Kidney capillary endothelial cell (primary cell): ENCODE results near the gene LRBA.

ENCODE experiments used
- DNase-seq: peaks from one replicate; pipeline ENCODE4 v3.0.0-alpha.2; 2018; ENCODE audit warnings: low spot score

The LRBA gene

DNA sequence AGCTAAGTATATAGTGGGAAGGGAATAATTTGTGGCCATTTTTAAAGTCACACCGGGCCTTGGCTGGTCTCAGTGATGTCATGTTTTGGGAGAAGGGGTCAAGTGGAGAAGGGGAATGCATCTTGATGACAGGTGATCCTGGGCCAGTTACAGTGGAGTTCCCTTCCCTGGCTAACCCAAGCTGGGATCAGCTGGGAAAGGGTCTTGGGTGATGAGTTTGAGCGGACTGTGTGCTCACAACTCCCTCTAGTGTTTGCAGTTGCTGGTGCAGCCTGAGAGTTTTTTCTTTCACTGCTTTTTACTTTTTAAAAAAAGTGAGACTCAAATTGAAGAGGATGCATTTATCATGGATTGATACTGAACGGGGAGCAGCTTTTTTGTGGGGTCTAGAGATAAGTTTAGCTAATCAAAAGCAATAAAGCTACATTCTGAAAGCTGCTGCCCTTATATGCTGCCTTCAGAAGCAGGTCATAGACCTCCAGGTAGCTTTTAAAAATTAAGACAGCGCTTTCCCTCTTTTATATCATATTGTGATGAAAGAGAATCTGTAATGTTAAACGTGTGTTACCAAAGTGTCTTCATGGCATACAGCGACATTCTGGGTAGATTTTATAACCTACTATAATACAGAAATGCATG lies 772.1 kb downstream of the LRBA start:
- DNase-seq, result peak; percentile 45

DNA sequence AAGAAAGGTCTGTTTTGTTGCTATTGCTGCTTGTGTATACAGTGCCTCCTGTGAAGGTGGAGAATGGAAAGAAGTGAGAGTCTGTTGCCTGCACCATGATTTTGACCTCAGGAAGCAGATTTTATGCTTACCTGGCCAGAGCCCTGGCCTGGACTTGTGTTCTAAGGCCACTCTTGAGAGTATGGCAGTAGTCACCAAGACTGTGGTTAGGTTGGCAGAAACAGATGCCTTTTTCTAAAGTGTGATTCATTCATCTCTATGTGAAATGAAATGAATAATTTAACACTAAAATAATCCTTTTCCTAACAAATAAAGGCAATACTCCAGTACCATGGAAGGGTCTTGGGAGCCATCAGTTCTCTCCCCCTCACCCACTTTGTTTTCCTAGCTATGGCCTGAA lies 775.1 kb downstream of the LRBA start:
- no peak for DNase-seq

DNA sequence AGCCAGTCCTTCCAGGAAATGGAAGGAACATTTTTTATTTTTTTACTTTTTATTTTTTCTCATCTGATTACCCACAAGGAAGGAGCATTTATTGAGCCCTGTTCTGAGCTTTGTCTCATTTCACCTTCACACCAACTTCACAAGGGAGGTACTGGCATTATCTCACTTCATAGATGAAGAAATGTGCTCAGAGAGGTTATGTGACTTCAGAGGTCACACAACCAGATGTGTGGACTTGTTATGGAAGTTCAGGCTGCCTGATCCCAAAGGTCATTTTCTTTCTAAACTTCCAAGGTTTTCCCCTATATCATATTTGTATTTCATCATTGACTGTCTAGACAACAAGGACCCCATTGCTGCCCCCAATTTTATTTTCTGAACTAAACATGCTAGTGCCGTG lies 776.5 kb downstream of the LRBA start:
- DNase-seq, result no peak

DNA sequence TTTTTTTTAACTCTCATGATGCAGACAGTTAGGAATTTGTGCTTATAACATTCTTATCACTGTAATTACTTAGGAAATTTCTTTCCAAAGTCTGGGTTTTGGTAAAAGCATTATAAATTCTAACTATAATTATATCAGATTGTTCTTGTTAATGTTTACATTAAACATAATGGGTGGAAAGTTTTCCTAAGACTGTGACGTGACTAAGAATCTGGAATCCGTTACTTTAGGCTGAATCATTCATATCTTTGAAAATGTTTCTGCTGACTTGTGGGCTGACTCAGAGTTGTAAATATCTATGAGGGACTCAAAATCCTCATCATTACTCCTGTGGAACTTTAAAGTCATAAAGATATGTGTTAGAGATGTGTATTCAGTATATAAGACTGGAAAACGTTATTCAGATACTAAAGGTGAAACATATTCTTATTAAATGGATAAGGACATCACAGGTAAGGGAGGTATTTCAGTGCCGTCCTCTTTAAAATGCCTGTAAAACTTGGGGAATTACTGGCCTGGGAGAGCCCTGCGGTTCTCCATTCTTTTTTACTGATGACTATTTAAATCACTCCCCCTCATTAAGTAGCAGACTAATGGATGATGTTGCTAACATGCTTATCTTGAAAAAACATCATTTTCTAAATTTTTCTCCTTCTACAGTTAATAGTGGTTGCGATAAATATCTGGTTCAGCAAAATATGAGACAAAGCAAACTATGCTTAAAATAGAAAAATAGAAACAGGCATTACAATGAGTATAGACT lies 777.8 kb downstream of the LRBA start:
- DNase-seq, result peak; percentile 84

DNA sequence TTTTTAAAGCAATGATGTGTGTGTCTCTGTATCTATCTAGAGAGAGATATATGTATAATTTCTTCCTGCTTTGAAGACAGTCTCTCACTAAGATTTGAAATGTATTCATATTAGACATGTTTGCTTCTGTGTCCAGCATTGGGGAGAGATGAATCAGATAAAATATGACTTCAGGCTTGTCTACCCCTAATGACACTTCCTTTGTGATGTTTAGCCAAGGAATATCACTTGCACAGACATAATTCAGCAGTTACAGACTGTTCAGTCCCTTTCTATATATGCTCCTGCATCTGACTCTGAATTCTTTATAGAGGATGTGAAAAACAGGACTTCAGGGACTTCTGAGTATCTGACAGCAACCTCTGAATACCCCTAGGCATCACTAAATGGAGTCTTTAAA lies 778.5 kb downstream of the LRBA start:
- DNase-seq, result peak; percentile 46

DNA sequence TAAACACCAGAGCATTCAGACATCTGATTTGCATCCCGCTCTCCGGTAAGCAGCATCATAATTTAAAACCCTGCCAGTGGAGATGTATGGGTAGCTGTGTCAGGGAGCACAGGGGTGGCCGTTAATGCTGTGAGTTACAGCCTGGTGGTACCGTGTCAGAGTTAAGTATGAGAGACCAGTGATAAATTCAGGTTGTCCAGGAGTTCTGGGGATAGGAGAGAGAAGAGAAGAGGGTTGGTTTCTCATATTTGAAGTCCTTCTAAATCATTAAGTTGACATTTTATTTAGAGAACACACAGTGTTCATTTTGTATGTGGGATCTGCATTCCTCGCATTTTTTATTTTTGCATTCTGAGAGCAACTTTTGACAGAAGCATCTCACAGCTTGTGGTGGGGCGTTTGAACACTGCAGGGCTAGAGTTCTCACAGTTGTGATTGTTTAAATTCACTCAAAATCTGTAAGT lies 779.2 kb downstream of the LRBA start:
- no peak for DNase-seq

DNA sequence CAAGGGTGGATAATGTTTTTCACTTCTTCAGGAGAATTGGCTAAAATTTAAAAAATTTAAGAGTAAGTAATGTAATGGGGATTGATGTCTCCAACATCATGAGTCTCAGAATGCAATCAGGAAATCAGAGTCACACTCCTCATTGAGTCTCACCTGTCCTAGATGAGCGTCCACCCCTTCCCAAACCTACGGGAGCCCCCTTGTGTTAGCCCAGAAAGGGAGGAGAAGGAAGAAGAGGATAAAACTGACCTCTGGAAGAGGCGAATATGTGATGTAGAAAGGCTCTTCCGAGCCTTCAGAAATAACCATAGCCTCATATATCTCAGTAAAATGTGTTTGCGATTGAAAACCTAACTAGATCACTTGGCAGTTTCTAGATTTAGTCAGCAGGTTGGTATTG lies 779.8 kb downstream of the LRBA start:
- no peak for DNase-seq

DNA sequence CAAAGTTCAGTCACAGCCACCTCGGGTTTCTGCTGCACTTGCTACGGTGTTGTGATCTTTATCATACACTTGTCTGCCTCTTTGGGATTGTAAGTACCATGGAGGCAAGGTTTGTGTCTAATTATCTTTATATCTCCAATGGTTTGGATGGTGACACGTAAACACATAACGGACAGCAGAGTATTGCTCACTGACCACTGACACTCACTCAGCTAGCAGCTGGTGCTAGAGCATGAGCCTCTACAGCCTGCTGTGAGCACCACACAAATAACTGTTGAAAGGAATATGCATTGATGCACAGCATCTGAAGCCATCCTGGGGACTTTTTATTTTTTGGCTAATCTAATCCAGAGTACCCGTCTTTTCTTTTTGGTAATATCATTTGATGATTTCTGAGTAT lies 780.8 kb downstream of the LRBA start:
- no peak for DNase-seq

DNA sequence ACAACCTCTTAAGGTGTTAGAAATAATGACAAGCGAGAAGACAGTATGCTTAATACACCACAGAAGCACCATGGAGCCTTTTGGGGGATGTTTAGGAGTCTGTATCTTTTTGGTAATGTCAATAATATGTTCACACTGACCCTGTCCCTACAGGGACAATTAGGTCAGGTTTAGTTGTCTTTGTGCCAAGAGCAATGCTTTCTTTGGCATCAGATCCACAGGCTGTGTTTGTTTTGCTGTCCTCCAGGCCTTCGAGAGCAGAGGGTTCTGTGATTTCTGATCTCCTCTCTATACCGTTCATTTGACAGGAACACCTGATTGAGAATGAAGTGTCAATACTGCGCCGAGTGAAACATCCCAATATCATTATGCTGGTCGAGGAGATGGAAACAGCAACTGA lies 783.1 kb downstream of the LRBA start:
- no peak for DNase-seq

DNA sequence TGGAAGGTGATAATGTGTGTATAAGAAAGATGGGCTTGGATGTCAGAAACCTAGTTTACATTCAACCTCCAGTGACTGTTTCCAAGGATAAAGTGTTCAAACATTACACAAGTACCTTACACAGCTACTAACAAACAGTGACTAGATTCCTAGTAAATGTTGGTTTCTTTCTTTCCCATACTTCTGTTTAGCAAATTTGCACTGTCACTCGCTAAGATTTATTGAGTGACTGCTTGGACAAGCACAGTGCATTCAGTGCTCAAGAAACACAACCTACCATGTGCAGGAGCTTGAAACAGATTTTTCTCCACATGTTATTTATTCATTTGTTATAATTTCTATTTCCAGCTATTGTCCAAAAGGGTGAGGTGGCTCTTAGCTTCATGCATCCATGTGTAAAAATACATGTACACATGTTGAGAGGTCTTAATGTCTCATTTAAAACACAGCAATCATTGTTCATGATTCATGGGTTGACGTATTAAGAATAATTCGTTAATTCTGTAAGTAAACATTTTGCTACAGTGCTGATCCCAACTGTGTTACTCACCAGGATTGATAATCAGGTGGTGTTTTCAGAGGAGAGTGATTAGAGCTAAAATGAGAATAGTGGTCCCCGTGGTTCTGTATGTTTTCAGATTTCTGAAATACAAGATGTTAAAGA lies 783.8 kb downstream of the LRBA start:
- no peak for DNase-seq

DNA sequence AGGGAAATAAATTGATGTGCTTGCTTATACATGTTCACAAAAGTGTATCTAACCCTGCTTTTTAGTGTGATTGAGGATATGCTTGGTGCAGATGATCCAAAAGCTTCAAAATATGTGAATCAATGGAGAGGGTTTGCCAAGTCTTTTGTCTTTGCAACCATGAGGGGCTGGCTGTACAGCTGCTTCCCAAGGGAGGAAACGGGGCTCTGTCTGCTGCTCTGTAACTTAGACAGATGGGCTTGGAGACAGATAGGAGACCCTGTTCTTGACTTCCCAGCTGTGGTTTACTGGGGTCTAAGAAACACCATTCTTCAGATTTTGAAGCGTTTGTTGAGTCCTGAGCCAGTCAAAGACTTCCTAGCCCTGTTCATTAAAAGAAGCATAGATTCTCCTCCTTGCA lies 784.5 kb downstream of the LRBA start:
- DNase-seq, result no peak

DNA sequence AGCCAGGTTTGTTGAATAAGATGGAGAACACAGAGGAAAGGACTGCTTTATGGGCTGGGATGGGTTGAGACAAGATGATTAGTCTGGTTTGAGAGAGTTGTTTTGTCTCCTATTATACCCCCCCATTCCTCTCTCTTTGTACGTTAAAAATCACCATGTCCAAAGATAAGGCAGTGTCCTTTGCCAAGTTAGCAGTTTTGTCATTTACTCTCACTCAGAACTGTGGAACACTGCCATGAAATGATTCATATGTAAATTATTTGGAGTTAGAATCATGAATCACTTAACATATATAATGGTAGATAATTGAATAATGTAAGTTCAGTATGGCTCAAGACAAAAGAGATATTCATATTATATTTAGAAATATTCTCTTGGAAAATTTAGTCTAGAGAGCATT lies 785.6 kb downstream of the LRBA start:
- peak; percentile 65 for DNase-seq

DNA sequence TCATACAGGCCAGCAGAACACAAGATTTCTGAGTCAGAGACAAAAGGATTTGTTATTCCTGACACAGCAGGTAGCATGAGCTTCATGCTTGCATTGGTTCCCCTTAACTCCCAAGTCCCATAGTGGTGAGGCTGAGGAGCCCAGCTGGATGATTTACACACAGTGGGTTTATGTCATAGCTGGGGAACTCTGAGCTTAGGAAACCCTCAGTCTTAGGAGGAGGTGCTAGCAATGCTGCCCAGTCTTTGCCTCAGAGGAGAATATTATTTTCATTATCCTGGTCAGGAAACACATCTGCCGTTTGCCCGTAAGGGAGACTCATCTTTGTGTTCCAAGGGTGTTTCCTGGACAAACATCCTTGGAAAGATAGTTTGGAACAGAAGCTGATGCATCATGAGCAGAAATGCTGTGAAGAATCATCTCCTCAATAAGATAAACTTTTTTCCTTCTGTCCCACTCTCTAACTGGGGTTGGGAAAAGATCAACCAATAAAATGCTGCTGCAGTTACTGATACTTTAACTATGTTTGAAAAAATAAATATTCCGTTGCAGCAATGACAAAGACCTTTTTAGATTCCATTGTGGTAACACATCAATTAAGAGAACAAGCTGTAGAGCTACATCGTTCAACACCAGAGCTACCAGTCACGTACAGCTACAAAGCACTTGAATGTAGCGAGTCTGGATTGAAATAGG lies 790.0 kb downstream of the LRBA start:
- peak; percentile 21 for DNase-seq

DNA sequence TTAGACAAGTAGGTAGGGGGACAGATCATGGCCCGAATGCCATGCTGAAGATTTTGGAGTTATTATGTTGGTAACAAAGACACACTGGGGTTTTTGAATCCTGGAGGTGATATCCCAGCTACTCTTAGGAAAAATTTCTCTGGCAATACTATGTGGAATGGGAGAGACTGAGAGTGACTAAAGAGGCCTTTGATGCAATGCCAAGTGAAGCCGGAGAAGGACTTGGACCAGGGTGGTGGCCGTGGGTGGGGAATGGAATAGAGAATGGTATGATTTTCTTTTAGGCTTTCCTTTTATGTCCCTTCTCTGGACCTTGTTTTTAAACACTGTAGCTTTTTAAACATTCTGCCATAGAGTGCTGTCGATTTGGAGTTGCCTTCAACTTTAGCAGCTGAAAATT lies 795.2 kb downstream of the LRBA start:
- no peak for DNase-seq

DNA sequence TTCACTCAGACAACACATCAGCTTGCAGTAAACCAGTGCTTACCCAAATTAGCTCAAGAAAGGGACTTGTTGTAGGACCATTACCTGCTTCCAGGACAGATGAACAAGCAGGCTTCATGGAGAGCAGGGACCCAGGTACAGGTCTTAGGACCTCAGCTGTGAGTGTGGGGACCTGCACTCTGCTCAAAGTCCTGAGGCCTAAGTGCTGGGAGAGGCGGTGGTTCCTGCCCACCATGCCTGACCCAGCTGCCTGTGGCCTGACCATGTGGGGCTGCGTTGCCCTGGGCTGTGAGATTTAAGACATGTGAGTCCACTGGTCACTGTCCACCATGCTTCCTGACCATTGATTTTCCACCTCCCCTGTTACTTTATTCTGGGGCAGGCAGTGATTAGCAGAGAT lies 796.6 kb downstream of the LRBA start:
- no peak for DNase-seq

DNA sequence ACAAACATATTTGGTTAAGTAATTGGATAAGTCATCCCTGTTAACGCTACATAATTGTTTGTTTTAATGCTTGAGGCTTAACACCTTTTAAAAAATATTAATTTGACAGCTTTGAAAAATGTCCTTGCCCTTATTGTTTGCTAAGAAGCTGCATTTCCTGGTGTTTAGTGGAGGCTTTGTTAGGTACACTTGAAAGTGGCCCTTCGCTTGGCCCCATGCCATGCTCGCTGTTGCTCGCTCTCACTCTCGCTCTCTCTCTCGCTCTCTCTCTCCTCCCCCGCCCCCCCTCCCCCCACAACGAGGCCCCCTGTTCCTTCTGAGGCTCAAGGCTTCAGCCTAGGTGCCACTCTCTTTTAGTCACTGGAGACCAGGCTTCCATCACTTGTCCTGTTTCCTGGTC lies 797.3 kb downstream of the LRBA start:
- DNase-seq, result peak; percentile 15

DNA sequence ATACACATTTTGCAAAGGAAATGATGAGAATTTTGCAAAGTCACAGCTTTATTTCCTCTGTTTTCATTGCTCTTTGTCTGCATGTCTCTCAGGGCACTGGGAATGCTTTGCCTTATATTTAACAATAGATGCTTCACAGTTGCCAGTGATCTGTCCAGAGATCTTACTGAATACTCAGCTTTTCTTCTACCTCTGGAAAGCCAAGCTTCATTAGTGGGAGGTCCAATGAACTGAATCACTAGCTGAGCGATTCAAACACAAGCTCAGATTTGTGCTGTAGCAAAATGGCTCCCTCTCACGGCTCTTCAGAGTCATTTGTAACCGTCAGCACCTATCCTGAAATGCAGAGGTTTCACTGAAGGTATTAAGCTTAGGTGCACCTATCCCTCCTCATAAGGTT lies 797.9 kb downstream of the LRBA start:
- peak; percentile 81 for DNase-seq

DNA sequence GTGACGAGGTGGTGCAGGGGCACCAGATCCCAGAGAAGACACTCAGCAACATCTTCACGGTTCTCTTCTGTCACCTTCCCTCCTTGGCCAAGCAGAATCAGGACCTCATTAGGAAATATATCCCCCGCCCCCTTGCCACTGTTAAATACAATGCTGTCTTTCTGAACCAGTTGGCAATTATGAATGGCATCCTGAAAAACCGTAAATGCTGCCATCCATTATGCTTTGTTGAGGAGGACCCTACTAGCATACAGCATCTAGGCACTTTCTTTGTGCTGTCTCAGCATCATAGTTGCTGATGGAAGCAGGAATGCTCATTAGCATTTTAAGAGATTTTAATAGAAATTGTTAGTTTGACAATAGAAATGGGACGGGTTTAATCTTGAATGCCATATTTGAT lies 798.4 kb downstream of the LRBA start:
- no peak for DNase-seq

DNA sequence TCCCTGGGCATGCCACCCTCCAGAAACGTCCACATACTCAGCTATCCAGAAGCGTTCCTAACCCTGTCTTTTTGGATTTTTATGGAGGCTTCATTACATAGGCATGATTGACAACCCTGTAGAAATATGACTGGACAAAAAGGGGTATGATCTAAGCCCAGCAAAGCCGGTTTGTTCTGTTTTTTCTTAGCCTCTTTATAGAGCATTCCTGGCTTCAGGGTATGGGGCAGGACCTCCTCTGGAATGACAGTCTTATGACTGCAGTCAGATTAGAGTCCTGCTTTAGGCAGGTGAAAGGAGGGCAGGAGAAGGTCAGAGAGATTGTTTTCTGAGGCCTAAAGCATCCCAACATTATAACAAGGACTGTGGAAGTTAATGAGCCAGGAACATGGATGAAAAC lies 799.5 kb downstream of the LRBA start:
- DNase-seq, result no peak
